HCT116 (cell line): ENCODE data around the gene CCDC137. TPM values are rescaled to one million over a fixed set of nuclear protein-coding genes. Genes with fewer than 3 reads are reported as not detected.

Experiments used
- ATAC-seq: fragments of 200-7000 bp; cut with Tn5 transposase; 2 replicates; pipeline ENCODE4 v1.9.1; 2020; ENCODE audit warnings: mild to moderate bottlenecking, moderate library complexity
- BruUV-seq: library from RNA; stranded (reverse); fragments of 400-500 nt; replicated peaks from 2 replicates; lab custom pipeline; 2021; lab: Mats Ljungman, UMichigan
- CTCF ChIA-PET: fragments of 300-600 bp; sonication (Branson Sonifier 250); formaldehyde crosslinking; loops from one replicate; lab custom pipeline; 2021; ENCODE audit warnings: antibody characterized with exemption; lab: Charles Lee
- POLR2A ChIA-PET: fragments of 300-600, 350-600 bp; sonication (Branson Sonifier 250); formaldehyde crosslinking; loops from one replicate; lab custom pipeline; 2021; ENCODE audit warnings: antibody characterized with exemption; lab: Charles Lee
- RAD21 ChIA-PET, 2 experiments: fragments of 300-600 bp; sonication (Branson Sonifier 250); formaldehyde crosslinking; loops; one replicate each; lab custom pipeline; 2023; ENCODE audit warnings: low total read pairs in 2 of 2; ENCODE audit not compliant: uncharacterized antibody in 2 of 2, unreplicated experiment in 2 of 2, low non-redundant PET in 1 of 2; lab: Charles Lee
- DNase-seq: peaks from one replicate; pipeline ENCODE4 v3.0.0-alpha.2; 2010; ENCODE audit warnings: low read depth, low spot score
- H2AFZ ChIP-seq: fragments of 200-600 bp; shearing (Covaris generic), sonication (generic); 2 replicates; pipeline ENCODE4 v1.6.1; 2017; ENCODE audit warnings: low read depth, mixed run types, mixed read lengths, antibody characterized with exemption, low read length; ENCODE audit not compliant: poor library complexity, severe bottlenecking
- H3K27ac ChIP-seq: 2 replicates; pipeline ENCODE4 v1.5.1; 2012; ENCODE audit warnings: low read depth, low read length
- H3K27me3 ChIP-seq: fragments of 200-600 bp; sonication (generic); 2 replicates; pipeline ENCODE4 v1.6.1; 2016; ENCODE audit warnings: mixed run types, low read length, mixed read lengths; ENCODE audit not compliant: insufficient read depth
- H3K36me3 ChIP-seq, 2 experiments: fragments of 200-500 bp in 1 of 2; fragments of 200-600 bp in 1 of 2; sonication (Bioruptor generic) in 1 of 2; sonication (generic) in 1 of 2; 2 replicates each; pipeline versions ENCODE4 v1.5.1 to v1.6.1; 2014 to 2016; ENCODE audit warnings: low read length in 2 of 2, inconsistent platforms in 1 of 2, mixed read lengths in 1 of 2, mixed run types in 1 of 2; ENCODE audit not compliant: insufficient read depth in 2 of 2, control insufficient read depth in 1 of 2
- H3K4me1 ChIP-seq, 2 experiments: fragments of 200-600 bp in 1 of 2; sonication (generic) in 1 of 2; 2 replicates each; pipeline versions ENCODE4 v1.5.1 to v1.6.1; 2012 to 2017; ENCODE audit warnings: low read length in 2 of 2, inconsistent platforms in 1 of 2, mild to moderate bottlenecking in 1 of 2, mixed read lengths in 1 of 2, mixed run types in 1 of 2, moderate library complexity in 1 of 2; ENCODE audit not compliant: insufficient read depth in 2 of 2, control insufficient read depth in 1 of 2
- H3K4me2 ChIP-seq: fragments of 200-600 bp; sonication (generic); 2 replicates; pipeline ENCODE4 v1.6.1; 2017; ENCODE audit warnings: mixed run types, low read length, mixed read lengths
- H3K4me3 ChIP-seq, 2 experiments: fragments of 200-600 bp in 1 of 2; sonication (generic) in 1 of 2; replicated peaks in 1 of 2; 2 replicates each; pipeline ENCODE4 v1.5.1; 2011 to 2016; ENCODE audit warnings: low read length in 2 of 2, control low read depth in 1 of 2, low read depth in 1 of 2, mild to moderate bottlenecking in 1 of 2, mixed read lengths in 1 of 2, mixed run types in 1 of 2
- H3K79me2 ChIP-seq: fragments of 200-600 bp; sonication (generic); 2 replicates; pipeline ENCODE4 v1.6.1; 2017; ENCODE audit warnings: mild to moderate bottlenecking, mixed run types, low read length, moderate library complexity, mixed read lengths; ENCODE audit not compliant: insufficient read depth
- H3K9ac ChIP-seq: fragments of 200-600 bp; sonication (generic); 2 replicates; pipeline ENCODE4 v1.6.1; 2016; ENCODE audit warnings: low read length, mixed read lengths
- H3K9me2 ChIP-seq: fragments of 200-600 bp; sonication (generic), shearing (Covaris generic); 2 replicates; pipeline ENCODE4 v1.6.1; 2017; ENCODE audit warnings: mixed run types, mild to moderate bottlenecking, moderate library complexity; ENCODE audit not compliant: insufficient read depth
- H3K9me3 ChIP-seq, 2 experiments: fragments of 200-500 bp in 1 of 2; fragments of 200-600 bp in 1 of 2; sonication (Bioruptor generic) in 1 of 2; sonication (generic) in 1 of 2; 2 replicates each; pipeline ENCODE4 v1.6.1; 2014 to 2017; ENCODE audit warnings: low read length in 2 of 2, mixed read lengths in 2 of 2, inconsistent platforms in 1 of 2, low read depth in 1 of 2, mild to moderate bottlenecking in 1 of 2, mixed run types in 1 of 2, moderate library complexity in 1 of 2; ENCODE audit not compliant: control insufficient read depth in 1 of 2, insufficient read depth in 1 of 2
- H4K20me1 ChIP-seq: fragments of 200-600 bp; sonication (generic), shearing (Covaris generic); 2 replicates; pipeline ENCODE4 v1.6.1; 2017; ENCODE audit warnings: mixed run types, mild to moderate bottlenecking, moderate library complexity; ENCODE audit not compliant: insufficient read depth
- CBX3 ChIP-seq: IDR thresholded peaks from 2 replicates; pipeline ENCODE4 v1.6.1; 2012; ENCODE audit warnings: low read depth
- CEBPB ChIP-seq: IDR thresholded peaks from 2 replicates; pipeline ENCODE4 v1.6.1; 2012; ENCODE audit warnings: low read depth
- EGR1 ChIP-seq: IDR thresholded peaks from 2 replicates; pipeline ENCODE4 v1.6.1; 2012; ENCODE audit warnings: low read depth
- FOSL1 ChIP-seq: IDR thresholded peaks from 2 replicates; pipeline ENCODE4 v1.6.1; 2012; ENCODE audit warnings: low read depth
- POLR2AphosphoS5 ChIP-seq: IDR thresholded peaks from 2 replicates; pipeline ENCODE4 v1.6.1; 2011; ENCODE audit warnings: mild to moderate bottlenecking, low read depth, low read length, moderate library complexity
- SP1 ChIP-seq: IDR thresholded peaks from 2 replicates; pipeline ENCODE4 v1.6.1; 2012; ENCODE audit warnings: low read depth
- SRF ChIP-seq: IDR thresholded peaks from 2 replicates; pipeline ENCODE4 v1.6.1; 2012; ENCODE audit warnings: low read depth
- TCF7L2 ChIP-seq: IDR thresholded peaks from 2 replicates; pipeline ENCODE4 v1.7.0; 2011; ENCODE audit warnings: borderline replicate concordance, inconsistent platforms; ENCODE audit not compliant: insufficient read depth, insufficient read length; ENCODE audit errors: extremely low read depth
- intact Hi-C: fragments of 100-400 bp; cut with micrococcal nuclease; formaldehyde crosslinking; loops from 2 replicates; pipeline ENCODE4 v1.10.0; 2022
- total RNA-seq: library from RNA; stranded (reverse); gene quantifications from one replicate; pipeline ENCODE4 v1.2.1, GENCODE V29; 2021; ENCODE audit not compliant: unreplicated experiment
- TF ChIP-seq, protein P1 (sequence below): IDR thresholded peaks from 2 replicates; pipeline ENCODE4 v1.6.1; 2012
- TF ChIP-seq, protein P2 (sequence below): IDR thresholded peaks from 2 replicates; pipeline ENCODE4 v1.6.1; 2012; ENCODE audit warnings: low read depth
- TF ChIP-seq, protein P3 (sequence below): IDR thresholded peaks from 2 replicates; pipeline ENCODE4 v1.6.1; 2011; ENCODE audit warnings: mild to moderate bottlenecking, low read length, moderate library complexity; ENCODE audit not compliant: insufficient replicate concordance; ENCODE audit errors: extremely low read depth
- TF ChIP-seq, protein P4 (sequence below), 3 experiments: fragments of 200-600 bp in 1 of 3; sonication (generic) in 1 of 3; IDR thresholded peaks in 2 of 3; conservative IDR thresholded peaks in 1 of 3; 2 replicates each; pipeline ENCODE4 v1.5.1; 2012 to 2017; ENCODE audit warnings: low read depth in 2 of 3, low read length in 2 of 3, antibody characterized with exemption in 1 of 3, borderline replicate concordance in 1 of 3, control low read depth in 1 of 3, mild to moderate bottlenecking in 1 of 3, mixed read lengths in 1 of 3, mixed run types in 1 of 3, moderate library complexity in 1 of 3; ENCODE audit not compliant: insufficient read depth in 1 of 3

Gene CCDC137
- total RNA-seq, 1 experiment from 2014 or later, result 77.5 TPM

DNA sequence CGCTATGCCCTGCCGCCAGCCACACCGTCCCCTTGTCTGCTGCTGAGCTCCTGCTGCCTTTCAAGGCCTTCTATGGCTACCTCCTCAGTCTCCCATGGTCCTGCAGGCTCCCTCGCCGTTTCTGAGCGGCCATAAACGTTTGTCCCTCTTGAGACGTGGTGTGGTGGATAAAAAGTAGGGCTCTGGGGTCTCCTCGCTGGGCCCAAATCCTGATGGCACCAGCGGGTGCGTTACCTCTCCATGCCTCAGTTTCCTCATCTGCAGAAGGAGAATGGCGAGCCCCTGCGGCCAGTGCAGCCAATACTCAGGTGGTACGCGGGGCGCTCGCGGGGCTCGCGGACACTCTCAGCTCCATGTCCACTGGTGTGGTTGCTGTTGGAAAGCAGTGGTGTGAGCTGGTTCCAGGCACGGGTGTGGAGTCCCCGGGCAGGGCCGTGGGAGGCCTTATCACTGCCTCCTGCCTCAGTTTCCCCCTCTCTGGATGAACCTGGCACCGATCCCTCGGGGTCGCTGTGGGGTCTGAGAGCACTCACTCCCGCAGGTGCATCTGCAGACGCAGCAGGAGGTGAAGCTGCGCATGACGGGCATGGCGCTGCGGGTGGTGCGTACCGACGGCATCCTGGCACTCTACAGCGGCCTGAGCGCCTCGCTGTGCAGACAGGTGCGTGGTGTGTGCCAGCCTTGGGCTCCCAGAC, 48.0 kb downstream of the CCDC137 start:
- BruUV-seq, result no TSS peak
- Histone ChIP-seq H3K27me3 (no peaks in the 10 kb centered on the region), H4K20me1 (no peaks in the 10 kb centered on the region), H3K9ac (no peak overlapping the region), H3K36me3 (peaks cover 3 to 5% of the 10 kb centered on the region in 2 experiments; a peak in 3 of 4 replicates), H3K4me2 (peak overlapping the region; percentile 100; the same call in 1 of the 2 replicates), H3K27ac (peak overlapping the region; percentile 96; the same call in 1 of the 2 replicates), H3K4me1 (peaks cover 32 to 41% of the 10 kb centered on the region in 2 experiments), H3K79me2 (peaks cover 34% of the 10 kb centered on the region), H2AFZ (no peak overlapping the region), H3K4me3 (peak overlapping the region in 1 of 2 experiments; percentile 66; a peak in 1 of 4 replicates), H3K9me3 (no peaks in the 10 kb centered on the region), H3K9me2 (no peaks in the 10 kb centered on the region)
- TF ChIP-seq, protein P1, sequence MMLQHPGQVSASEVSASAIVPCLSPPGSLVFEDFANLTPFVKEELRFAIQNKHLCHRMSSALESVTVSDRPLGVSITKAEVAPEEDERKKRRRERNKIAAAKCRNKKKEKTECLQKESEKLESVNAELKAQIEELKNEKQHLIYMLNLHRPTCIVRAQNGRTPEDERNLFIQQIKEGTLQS, result no peak
- TF ChIP-seq SP1 (no peak), TCF7L2 (no peak), SRF (no peak), POLR2AphosphoS5 (no peak), CEBPB (no peak), CBX3 (no peak), EGR1 (no peak), FOSL1 (no peak)
- TF ChIP-seq, protein P2, sequence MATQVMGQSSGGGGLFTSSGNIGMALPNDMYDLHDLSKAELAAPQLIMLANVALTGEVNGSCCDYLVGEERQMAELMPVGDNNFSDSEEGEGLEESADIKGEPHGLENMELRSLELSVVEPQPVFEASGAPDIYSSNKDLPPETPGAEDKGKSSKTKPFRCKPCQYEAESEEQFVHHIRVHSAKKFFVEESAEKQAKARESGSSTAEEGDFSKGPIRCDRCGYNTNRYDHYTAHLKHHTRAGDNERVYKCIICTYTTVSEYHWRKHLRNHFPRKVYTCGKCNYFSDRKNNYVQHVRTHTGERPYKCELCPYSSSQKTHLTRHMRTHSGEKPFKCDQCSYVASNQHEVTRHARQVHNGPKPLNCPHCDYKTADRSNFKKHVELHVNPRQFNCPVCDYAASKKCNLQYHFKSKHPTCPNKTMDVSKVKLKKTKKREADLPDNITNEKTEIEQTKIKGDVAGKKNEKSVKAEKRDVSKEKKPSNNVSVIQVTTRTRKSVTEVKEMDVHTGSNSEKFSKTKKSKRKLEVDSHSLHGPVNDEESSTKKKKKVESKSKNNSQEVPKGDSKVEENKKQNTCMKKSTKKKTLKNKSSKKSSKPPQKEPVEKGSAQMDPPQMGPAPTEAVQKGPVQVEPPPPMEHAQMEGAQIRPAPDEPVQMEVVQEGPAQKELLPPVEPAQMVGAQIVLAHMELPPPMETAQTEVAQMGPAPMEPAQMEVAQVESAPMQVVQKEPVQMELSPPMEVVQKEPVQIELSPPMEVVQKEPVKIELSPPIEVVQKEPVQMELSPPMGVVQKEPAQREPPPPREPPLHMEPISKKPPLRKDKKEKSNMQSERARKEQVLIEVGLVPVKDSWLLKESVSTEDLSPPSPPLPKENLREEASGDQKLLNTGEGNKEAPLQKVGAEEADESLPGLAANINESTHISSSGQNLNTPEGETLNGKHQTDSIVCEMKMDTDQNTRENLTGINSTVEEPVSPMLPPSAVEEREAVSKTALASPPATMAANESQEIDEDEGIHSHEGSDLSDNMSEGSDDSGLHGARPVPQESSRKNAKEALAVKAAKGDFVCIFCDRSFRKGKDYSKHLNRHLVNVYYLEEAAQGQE, result no peak
- TF ChIP-seq, protein P3, sequence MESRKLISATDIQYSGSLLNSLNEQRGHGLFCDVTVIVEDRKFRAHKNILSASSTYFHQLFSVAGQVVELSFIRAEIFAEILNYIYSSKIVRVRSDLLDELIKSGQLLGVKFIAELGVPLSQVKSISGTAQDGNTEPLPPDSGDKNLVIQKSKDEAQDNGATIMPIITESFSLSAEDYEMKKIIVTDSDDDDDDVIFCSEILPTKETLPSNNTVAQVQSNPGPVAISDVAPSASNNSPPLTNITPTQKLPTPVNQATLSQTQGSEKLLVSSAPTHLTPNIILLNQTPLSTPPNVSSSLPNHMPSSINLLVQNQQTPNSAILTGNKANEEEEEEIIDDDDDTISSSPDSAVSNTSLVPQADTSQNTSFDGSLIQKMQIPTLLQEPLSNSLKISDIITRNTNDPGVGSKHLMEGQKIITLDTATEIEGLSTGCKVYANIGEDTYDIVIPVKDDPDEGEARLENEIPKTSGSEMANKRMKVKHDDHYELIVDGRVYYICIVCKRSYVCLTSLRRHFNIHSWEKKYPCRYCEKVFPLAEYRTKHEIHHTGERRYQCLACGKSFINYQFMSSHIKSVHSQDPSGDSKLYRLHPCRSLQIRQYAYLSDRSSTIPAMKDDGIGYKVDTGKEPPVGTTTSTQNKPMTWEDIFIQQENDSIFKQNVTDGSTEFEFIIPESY, result no peak
- TF ChIP-seq, protein P4, sequence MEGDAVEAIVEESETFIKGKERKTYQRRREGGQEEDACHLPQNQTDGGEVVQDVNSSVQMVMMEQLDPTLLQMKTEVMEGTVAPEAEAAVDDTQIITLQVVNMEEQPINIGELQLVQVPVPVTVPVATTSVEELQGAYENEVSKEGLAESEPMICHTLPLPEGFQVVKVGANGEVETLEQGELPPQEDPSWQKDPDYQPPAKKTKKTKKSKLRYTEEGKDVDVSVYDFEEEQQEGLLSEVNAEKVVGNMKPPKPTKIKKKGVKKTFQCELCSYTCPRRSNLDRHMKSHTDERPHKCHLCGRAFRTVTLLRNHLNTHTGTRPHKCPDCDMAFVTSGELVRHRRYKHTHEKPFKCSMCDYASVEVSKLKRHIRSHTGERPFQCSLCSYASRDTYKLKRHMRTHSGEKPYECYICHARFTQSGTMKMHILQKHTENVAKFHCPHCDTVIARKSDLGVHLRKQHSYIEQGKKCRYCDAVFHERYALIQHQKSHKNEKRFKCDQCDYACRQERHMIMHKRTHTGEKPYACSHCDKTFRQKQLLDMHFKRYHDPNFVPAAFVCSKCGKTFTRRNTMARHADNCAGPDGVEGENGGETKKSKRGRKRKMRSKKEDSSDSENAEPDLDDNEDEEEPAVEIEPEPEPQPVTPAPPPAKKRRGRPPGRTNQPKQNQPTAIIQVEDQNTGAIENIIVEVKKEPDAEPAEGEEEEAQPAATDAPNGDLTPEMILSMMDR (IDR thresholded peaks at IDR 0.05 in 2 of 3, conservative IDR thresholded peaks at IDR 0.05 in 1 of 3; ENCODE audit: borderline replicate concordance in 1 of 3, insufficient read depth in 1 of 3, low read depth in 2 of 3, low read length in 2 of 3), result no peak
- intact Hi-C loops, result no loop called here
- DNase-seq (no peak), ATAC-seq (no peak)
- ChIA-PET POLR2A (interaction anchor here (1.0 to 1.6 kb wide), 2 partner anchors 10 to 31 kb away, joined by 3 read pairs; partner anchors contain the start of genes ARL16 and HGS), CTCF (interaction anchor here (1.0 kb wide), 1 partner anchor 12 kb away, joined by 3 read pairs; no protein-coding TSS in a partner anchor), RAD21 (no interaction called here)
